Chondrocyte (in vitro differentiated cells): ENCODE results near the gene PKD1L1. TPM values are rescaled to one million over a fixed set of nuclear protein-coding genes. Genes with fewer than 3 reads are reported as not detected.
A peak's percentile ranks its signal among the peaks of the same experiment; 100 is the strongest.

Experiments used
- DNase-seq: peaks from one replicate; pipeline ENCODE4 v3.0.0; 2021; ENCODE audit warnings: mixed read lengths, low spot score
- H3K27ac Mint-ChIP-seq: one replicate; pipeline ENCODE4 v1.8.0; 2021; ENCODE audit warnings: mild to moderate bottlenecking, moderate library complexity, mixed read lengths; ENCODE audit not compliant: unreplicated experiment
- H3K27me3 Mint-ChIP-seq: 2 replicates; pipeline ENCODE4 v1.8.0; 2021; ENCODE audit warnings: low read depth, mixed read lengths
- H3K36me3 Mint-ChIP-seq: 2 replicates; pipeline ENCODE4 v1.8.0; 2021; ENCODE audit warnings: low read depth, mixed read lengths
- H3K4me1 Mint-ChIP-seq: 2 replicates; pipeline ENCODE4 v1.8.0; 2021; ENCODE audit warnings: low read depth, mild to moderate bottlenecking, mixed read lengths
- H3K4me3 Mint-ChIP-seq: one replicate; pipeline ENCODE4 v1.8.0; 2021; ENCODE audit warnings: mild to moderate bottlenecking, moderate library complexity, mixed read lengths; ENCODE audit not compliant: unreplicated experiment
- H3K9me3 Mint-ChIP-seq: 2 replicates; pipeline ENCODE4 v1.8.0; 2021; ENCODE audit warnings: low read depth, mixed read lengths
- CTCF ChIP-seq: fragments of 200-600 bp; sonication (generic); IDR thresholded peaks from 2 replicates; pipeline ENCODE4 v1.5.0; 2021; ENCODE audit warnings: antibody characterized with exemption, mild to moderate bottlenecking, moderate library complexity
- total RNA-seq: library from RNA; stranded (reverse); gene quantifications from 3 replicates; pipeline ENCODE4 v1.2.1, GENCODE V29; 2021

The PKD1L1 gene
- total RNA-seq, 1 donor from 2014 or later: 0.25 TPM

GRCh38 chr7:47896809-47897423, 51.4 kb downstream of the PKD1L1 start:
- Mint-ChIP-seq H3K4me3 (no peak overlapping the region), H3K36me3 (peaks cover 3% of the 10 kb centered on the region), H3K27me3 (peaks cover 3% of the 10 kb centered on the region), H3K4me1 (peaks cover 7% of the 10 kb centered on the region), H3K9me3 (no peaks in the 10 kb centered on the region), H3K27ac (no peak overlapping the region)
- DNase-seq: no peak
- TF ChIP-seq CTCF: no peak

GRCh38 chr7:47895026-47895425, 53.2 kb downstream of the PKD1L1 start:
- H3K27ac Mint-ChIP-seq: no peak overlapping the region
- TF ChIP-seq CTCF: no peak
- no peak overlapping the region for H3K4me3 Mint-ChIP-seq
- no peak for DNase-seq
- H3K27me3 Mint-ChIP-seq: peaks cover 3% of the 10 kb centered on the region
- H3K9me3 Mint-ChIP-seq: no peaks in the 10 kb centered on the region
- no peaks in the 10 kb centered on the region for H3K4me1 Mint-ChIP-seq
- H3K36me3 Mint-ChIP-seq: peaks cover 3% of the 10 kb centered on the region

DNA sequence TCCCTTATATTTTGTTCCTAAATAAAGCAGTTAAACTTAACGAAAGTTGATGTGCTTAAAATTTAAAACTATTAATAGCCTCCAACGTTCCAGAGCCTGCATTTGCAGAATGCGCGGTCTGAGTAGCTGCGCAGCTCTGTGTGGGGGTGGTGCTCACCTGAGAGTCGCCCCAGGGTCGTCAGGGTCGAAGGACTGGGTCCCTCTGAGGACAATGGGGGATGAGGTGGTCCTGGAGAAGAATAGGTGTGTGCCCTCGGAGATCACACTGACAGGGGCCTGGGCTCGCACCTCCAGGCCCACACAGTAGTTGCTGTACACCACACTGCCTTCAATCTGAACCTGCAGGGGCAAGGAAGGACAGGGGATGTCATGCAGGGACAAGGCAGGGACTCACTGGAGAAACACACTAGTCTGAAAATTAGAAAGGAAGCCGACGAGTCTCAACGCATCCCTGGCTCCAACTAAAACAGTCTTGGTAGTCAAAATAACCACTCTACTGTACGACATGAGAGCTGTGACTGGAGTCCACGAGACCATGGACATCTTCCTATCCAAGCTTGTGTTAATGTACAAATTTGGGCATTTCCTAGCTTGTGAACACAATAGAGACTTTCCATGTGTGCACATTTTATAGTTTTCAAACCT, 54.4 kb downstream of the PKD1L1 start:
- Mint-ChIP-seq H3K9me3 (no peaks in the 10 kb centered on the region), H3K27me3 (peaks cover 3% of the 10 kb centered on the region), H3K36me3 (peaks cover 3% of the 10 kb centered on the region), H3K27ac (no peak overlapping the region), H3K4me3 (no peak overlapping the region), H3K4me1 (peaks cover 1% of the 10 kb centered on the region)
- no peak for DNase-seq
- TF ChIP-seq CTCF: no peak

- no peak for DNase-seq
These were observed 55.0 kb downstream of the PKD1L1 start for GRCh38 chr7:47893238-47893637.

DNA sequence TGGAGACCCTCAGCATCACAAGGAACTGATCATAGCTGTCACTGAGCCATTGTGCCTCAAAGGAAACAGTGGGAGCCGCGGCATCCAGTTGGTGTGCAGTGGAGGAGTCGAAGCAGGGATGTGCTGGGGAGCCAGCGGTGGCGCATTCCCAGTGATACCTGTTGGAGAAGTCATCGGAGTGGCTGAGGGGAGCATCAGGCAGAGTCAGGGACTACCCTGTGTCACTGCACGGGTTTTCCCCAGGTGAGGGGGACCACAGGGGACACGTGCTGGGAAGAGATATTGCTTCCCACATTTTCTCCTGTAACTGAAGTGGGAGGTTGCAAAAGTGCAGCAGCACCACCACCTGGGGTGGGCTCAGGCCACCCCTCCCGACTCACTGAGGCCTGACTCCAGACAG, 57.7 kb downstream of the PKD1L1 start:
- no peak for TF ChIP-seq CTCF
- H3K36me3 Mint-ChIP-seq: no peaks in the 10 kb centered on the region
- DNase-seq: no peak
- no peaks in the 10 kb centered on the region for H3K27me3 Mint-ChIP-seq
- no peaks in the 10 kb centered on the region for H3K9me3 Mint-ChIP-seq
- H3K27ac Mint-ChIP-seq: no peak overlapping the region
- no peak overlapping the region for H3K4me3 Mint-ChIP-seq
- H3K4me1 Mint-ChIP-seq: peaks cover 6% of the 10 kb centered on the region

More at GRCh38 chr7:47893238-47893637, 55.0 kb downstream of the PKD1L1 start:
- Mint-ChIP-seq H3K27ac (no peak overlapping the region), H3K4me1 (peaks cover 6% of the 10 kb centered on the region), H3K9me3 (no peaks in the 10 kb centered on the region), H3K36me3 (peaks cover 3% of the 10 kb centered on the region), H3K27me3 (peaks cover 3% of the 10 kb centered on the region), H3K4me3 (no peak overlapping the region)
- peak; percentile 56 for TF ChIP-seq CTCF
